H1 (cell line): ENCODE measurements around the gene SPANXA2. TPM values are rescaled to one million over a fixed set of nuclear protein-coding genes. Genes with fewer than 3 reads are reported as not detected.

Experiments
- CTCF ChIA-PET: fragments of 300-600 bp; sonication (Branson Sonifier 250); formaldehyde crosslinking; loops from one replicate; lab custom pipeline; 2021; ENCODE audit not compliant: partially characterized antibody; lab: Charles Lee
- POLR2A ChIA-PET: fragments of 300-600 bp; sonication (Branson Sonifier 250); formaldehyde crosslinking; loops from one replicate; lab custom pipeline; 2021; ENCODE audit warnings: inconsistent platforms; ENCODE audit not compliant: partially characterized antibody; lab: Charles Lee
- DNase-seq, 2 experiments: peaks; one replicate each; pipeline versions ENCODE4 v3.0.0 to v3.0.0-alpha.2; 2010 to 2022; ENCODE audit warnings: low spot score in 2 of 2, low read depth in 1 of 2, mixed read lengths in 1 of 2
- FAIRE-seq: peaks from 2 replicates; lab custom pipeline; 2011; peaks lifted over from hg19 to GRCh38; lab: Jason Lieb, UNC
- H2AFZ ChIP-seq: 2 replicates; pipeline ENCODE4 v1.8.1; 2012; ENCODE audit warnings: low read length, inconsistent platforms
- H2AK5ac ChIP-seq: 2 replicates; pipeline ENCODE4 v1.6.1; 2013; ENCODE audit warnings: low read depth, low read length
- H2BK120ac ChIP-seq: replicated peaks from 2 replicates; pipeline ENCODE3; 2013; ENCODE audit warnings: low read depth, low read length, inconsistent platforms
- H2BK12ac ChIP-seq: 2 replicates; pipeline ENCODE4 v1.6.1; 2013; ENCODE audit warnings: low read depth, low read length
- H2BK15ac ChIP-seq: 2 replicates; pipeline ENCODE4 v1.6.1; 2013; ENCODE audit warnings: low read length
- H2BK20ac ChIP-seq: 2 replicates; pipeline ENCODE4 v1.6.1; 2013; ENCODE audit warnings: low read length
- H2BK5ac ChIP-seq: 2 replicates; pipeline ENCODE4 v1.6.1; 2013; ENCODE audit warnings: low read depth, low read length
- H3K14ac ChIP-seq: 2 replicates; pipeline ENCODE4 v1.6.1; 2013; ENCODE audit warnings: inconsistent platforms; ENCODE audit not compliant: insufficient read length
- H3K18ac ChIP-seq: 2 replicates; pipeline ENCODE4 v1.6.1; 2013; ENCODE audit warnings: low read length; ENCODE audit errors: extremely low read depth
- H3K23ac ChIP-seq: 2 replicates; pipeline ENCODE4 v1.6.1; 2013; ENCODE audit warnings: inconsistent platforms; ENCODE audit not compliant: insufficient read length
- H3K23me2 ChIP-seq: 2 replicates; pipeline ENCODE4 v1.6.1; 2013; ENCODE audit warnings: low read depth, low read length
- H3K27ac ChIP-seq: 2 replicates; pipeline ENCODE4 v1.6.1; 2011; ENCODE audit warnings: low read depth, low read length, inconsistent platforms
- H3K27me3 ChIP-seq, 4 experiments: replicated peaks in 1 of 4; 1 replicate in 1 of 4; 2 replicates in 3 of 4; pipeline versions ENCODE4 v1.6.1 to v1.8.1; 2011 to 2013; ENCODE audit warnings: low read length in 3 of 4, mild to moderate bottlenecking in 3 of 4, inconsistent platforms in 2 of 4, mixed read lengths in 2 of 4, moderate library complexity in 1 of 4; ENCODE audit not compliant: control insufficient read depth in 3 of 4, insufficient read depth in 3 of 4; ENCODE audit errors: extremely low read depth in 1 of 4
- H3K36me3 ChIP-seq, 4 experiments: 2 replicates each; pipeline versions ENCODE4 v1.6.1 to v1.8.1; 2011 to 2013; ENCODE audit warnings: mild to moderate bottlenecking in 4 of 4, low read length in 3 of 4, moderate library complexity in 2 of 4, control low read depth in 1 of 4, inconsistent platforms in 1 of 4; ENCODE audit not compliant: insufficient read depth in 4 of 4, control insufficient read depth in 2 of 4
- H3K4ac ChIP-seq: replicated peaks from 2 replicates; pipeline ENCODE3; 2013; ENCODE audit warnings: low read length, low read depth, mixed read lengths, inconsistent platforms; ENCODE audit not compliant: insufficient read length
- H3K4me1 ChIP-seq, 4 experiments: replicated peaks in 1 of 4; 1 replicate in 1 of 4; 2 replicates in 3 of 4; pipeline versions ENCODE4 v1.6.1 to v1.8.1; 2011 to 2013; ENCODE audit warnings: low read length in 3 of 4, inconsistent platforms in 2 of 4, mixed read lengths in 1 of 4; ENCODE audit not compliant: insufficient read depth in 4 of 4, control insufficient read depth in 3 of 4
- H3K4me2 ChIP-seq, 2 experiments: 2 replicates each; pipeline versions ENCODE4 v1.6.1 to v1.8.1; 2011 to 2013; ENCODE audit warnings: low read depth in 2 of 2, low read length in 2 of 2, control low read depth in 1 of 2, inconsistent platforms in 1 of 2, mild to moderate bottlenecking in 1 of 2; ENCODE audit not compliant: insufficient read depth in 1 of 2
- H3K4me3 ChIP-seq, 4 experiments: fragments of 200-600, 300-600 bp in 1 of 4; sonication (generic), shearing (Covaris generic), sonication (Bioruptor Twin) in 1 of 4; 2 replicates each; pipeline versions ENCODE4 v1.5.1 to v1.8.1; 2011 to 2016; ENCODE audit warnings: low read length in 4 of 4, low read depth in 3 of 4, control low read depth in 2 of 4, inconsistent platforms in 2 of 4, mild to moderate bottlenecking in 2 of 4, mixed read lengths in 1 of 4, moderate library complexity in 1 of 4; ENCODE audit not compliant: insufficient read depth in 2 of 4; ENCODE audit errors: extremely low read depth in 1 of 4
- H3K56ac ChIP-seq: replicated peaks from 2 replicates; pipeline ENCODE3; 2013; ENCODE audit warnings: low read depth, mild to moderate bottlenecking, mixed read lengths, low read length, inconsistent platforms; ENCODE audit not compliant: insufficient read length
- H3K79me1 ChIP-seq: 2 replicates; pipeline ENCODE4 v1.6.1; 2013; ENCODE audit warnings: low read depth, low read length, control low read depth
- H3K79me2 ChIP-seq, 2 experiments: 2 replicates each; pipeline versions ENCODE4 v1.6.1 to v1.8.1; 2012 to 2013; ENCODE audit warnings: low read length in 2 of 2, mild to moderate bottlenecking in 2 of 2, inconsistent platforms in 1 of 2; ENCODE audit not compliant: insufficient read depth in 2 of 2, control insufficient read depth in 1 of 2
- H3K9ac ChIP-seq, 4 experiments: replicated peaks in 1 of 4; 1 replicate in 1 of 4; 2 replicates in 3 of 4; pipeline versions ENCODE4 v1.6.1 to v1.8.1; 2011 to 2013; ENCODE audit warnings: low read depth in 3 of 4, low read length in 3 of 4, control low read depth in 2 of 4, mild to moderate bottlenecking in 2 of 4, moderate library complexity in 2 of 4, inconsistent platforms in 1 of 4; ENCODE audit errors: extremely low read depth in 1 of 4
- H3K9me3 ChIP-seq, 2 experiments: 2 replicates each; pipeline versions ENCODE4 v1.6.1 to v1.8.1; 2012 to 2013; ENCODE audit warnings: mild to moderate bottlenecking in 2 of 2, moderate library complexity in 2 of 2, control low read depth in 1 of 2, inconsistent platforms in 1 of 2, low read depth in 1 of 2, low read length in 1 of 2, mixed read lengths in 1 of 2; ENCODE audit not compliant: insufficient read depth in 2 of 2
- H4K20me1 ChIP-seq, 2 experiments: replicated peaks in 1 of 2; 2 replicates each; pipeline versions ENCODE3 to v1.8.1; 2011 to 2013; ENCODE audit warnings: inconsistent platforms in 2 of 2, low read length in 2 of 2, mild to moderate bottlenecking in 1 of 2; ENCODE audit not compliant: insufficient read depth in 2 of 2, control insufficient read depth in 1 of 2
- H4K5ac ChIP-seq: 2 replicates; pipeline ENCODE4 v1.6.1; 2013; ENCODE audit warnings: low read length, low read depth, mixed read lengths, inconsistent platforms; ENCODE audit not compliant: insufficient read length
- H4K8ac ChIP-seq: 2 replicates; pipeline ENCODE4 v1.8.0; 2013; ENCODE audit warnings: mild to moderate bottlenecking, moderate library complexity, low read length, inconsistent platforms; ENCODE audit not compliant: insufficient read depth; ENCODE audit errors: extremely low read depth
- H4K91ac ChIP-seq: replicated peaks from 2 replicates; pipeline ENCODE3; 2013; ENCODE audit warnings: low read length, mixed read lengths, inconsistent platforms; ENCODE audit not compliant: insufficient read length
- BACH1 ChIP-seq: IDR thresholded peaks from 2 replicates; pipeline ENCODE4 v1.6.1; 2012; ENCODE audit warnings: low read length, improper control_type of control experiment
- CHD1 ChIP-seq: IDR thresholded peaks from 2 replicates; pipeline ENCODE4 v1.6.1; 2012; ENCODE audit warnings: low read depth, low read length, improper control_type of control experiment
- CTBP2 ChIP-seq: IDR thresholded peaks from 2 replicates; pipeline ENCODE4 v1.7.0; 2011; ENCODE audit warnings: borderline replicate concordance, mild to moderate bottlenecking, moderate library complexity, mixed read lengths, low read length; ENCODE audit not compliant: insufficient read depth, insufficient read length
- EP300 ChIP-seq, 2 experiments: IDR thresholded peaks; 1 replicate in 1 of 2; 2 replicates in 1 of 2; pipeline ENCODE4 v1.6.1; 2011 to 2012; ENCODE audit warnings: low read depth in 2 of 2, low read length in 2 of 2, mild to moderate bottlenecking in 2 of 2, borderline replicate concordance in 1 of 2, inconsistent platforms in 1 of 2, moderate library complexity in 1 of 2
- EZH2 ChIP-seq: fragments of 200-600 bp; sonication (generic); IDR thresholded peaks from 2 replicates; pipeline ENCODE4 v1.7.1; 2012; ENCODE audit warnings: low read depth, mild to moderate bottlenecking, moderate library complexity, low read length, inconsistent platforms; ENCODE audit not compliant: severe bottlenecking
- HDAC6 ChIP-seq: IDR thresholded peaks from one replicate; pipeline ENCODE4 v1.7.1; 2012; ENCODE audit warnings: low read depth, mild to moderate bottlenecking, inconsistent platforms, low read length, moderate library complexity
- KDM1A ChIP-seq: fragments of 200-600, 300-600 bp; sonication (generic); IDR thresholded peaks from 2 replicates; pipeline ENCODE4 v1.7.1; 2016; ENCODE audit warnings: mild to moderate bottlenecking, low read length, borderline replicate concordance
- KDM4A ChIP-seq: IDR thresholded peaks from one replicate; pipeline ENCODE4 v1.7.1; 2012; ENCODE audit warnings: low read depth, mild to moderate bottlenecking, moderate library complexity, low read length, inconsistent platforms; ENCODE audit not compliant: severe bottlenecking
- NANOG ChIP-seq: IDR thresholded peaks from 2 replicates; pipeline ENCODE4 v1.6.1; 2011; ENCODE audit warnings: low read length, low read depth, mild to moderate bottlenecking, inconsistent platforms; ENCODE audit not compliant: insufficient read depth, poor library complexity, severe bottlenecking
- POLR2A ChIP-seq, 2 experiments: IDR thresholded peaks; 1 replicate in 1 of 2; 2 replicates in 1 of 2; pipeline ENCODE4 v1.6.1; 2011; ENCODE audit warnings: low read depth in 2 of 2, low read length in 2 of 2, mild to moderate bottlenecking in 2 of 2; ENCODE audit errors: control extremely low read depth in 1 of 2
- SAP30 ChIP-seq: fragments of 300-600 bp; sonication (generic); IDR thresholded peaks from 2 replicates; pipeline ENCODE4 v1.7.1; 2012; ENCODE audit warnings: low read length, moderate library complexity, mild to moderate bottlenecking, inconsistent platforms; ENCODE audit not compliant: insufficient read depth, insufficient replicate concordance
- SIN3A ChIP-seq, 2 experiments: IDR thresholded peaks in 1 of 2; conservative IDR thresholded peaks in 1 of 2; 2 replicates each; pipeline ENCODE4 v1.6.1; 2011 to 2012; ENCODE audit warnings: low read length in 2 of 2, improper control_type of control experiment in 1 of 2, low read depth in 1 of 2, mild to moderate bottlenecking in 1 of 2
- SIRT6 ChIP-seq: IDR thresholded peaks from one replicate; pipeline ENCODE4 v1.7.1; 2012; ENCODE audit warnings: low read length, inconsistent platforms
- SP4 ChIP-seq: IDR thresholded peaks from 2 replicates; pipeline ENCODE4 v1.6.1; 2012; ENCODE audit warnings: low read length, inconsistent platforms
- ZNF274 ChIP-seq: IDR thresholded peaks from 2 replicates; pipeline ENCODE4 v1.7.0; 2012; ENCODE audit warnings: low read length, borderline replicate concordance; ENCODE audit errors: extremely low read depth
- WGBS, 2 experiments: shearing (Covaris generic) in 1 of 2; methylation state at CpG; one replicate each; pipeline versions ENCODE4 v1.1.6 to v1.1.7; 2013 to 2015; ENCODE audit warnings: low lambda C conversion rate in 2 of 2, mixed read lengths in 2 of 2, inconsistent platforms in 1 of 2, low coverage in 1 of 2, missing lambda C conversion rate in 1 of 2; ENCODE audit not compliant: insufficient replicate concordance in 2 of 2, insufficient coverage in 1 of 2, insufficient read length in 1 of 2; ENCODE audit errors: extremely low coverage in 1 of 2, missing lambda C conversion rate in 1 of 2; 5-methylcytosine and 5-hydroxymethylcytosine counted together
- polyA plus RNA-seq, 7 experiments: library from polyadenylated mRNA; depleted of rRNA in 3 of 7; stranded (reverse) in 5 of 7; unstranded in 2 of 7; fragments of >200 nt in 5 of 7; fragments of 200-250 nt in 2 of 7; gene quantifications; 1 replicate in 5 of 7; 2 replicates in 1 of 7; 4 replicates in 1 of 7; pipeline versions ENCODE4 v1.2.1 to v1.2.3, GENCODE V29; 2011 to 2013; ENCODE audit warnings: missing spikeins in 2 of 7, mixed read lengths in 2 of 7
- total RNA-seq: library from RNA; stranded (reverse); fragmentation: NEBNext Ultra II Directional; extraction: Animal tissue kit (Norgen Biotek cat#: 25700); gene quantifications from 2 replicates; pipeline ENCODE4 v1.2.1, GENCODE V29; 2021

The SPANXA2 gene
- total and polyA plus RNA-seq, 2 of the 8 experiments (the other 6 are each of a cell fraction or from before 2014, with no cell fraction given): not detected

- POLR2A ChIA-PET: no interaction called here
- no peak for TF ChIP-seq SP4
- no peak for TF ChIP-seq BACH1
- TF ChIP-seq KDM1A: no peak
- no peak for TF ChIP-seq EP300 (IDR thresholded peaks at IDR 0.05; ENCODE audit: borderline replicate concordance in 1 of 2, low read depth in 2 of 2, low read length in 2 of 2)
- TF ChIP-seq CHD1: no peak
- no peak for TF ChIP-seq NANOG
- no peak for TF ChIP-seq SAP30
- TF ChIP-seq EZH2: no peak
- no peak for TF ChIP-seq CTBP2
- TF ChIP-seq ZNF274: no peak
- no peak for TF ChIP-seq KDM4A
- no peak for TF ChIP-seq POLR2A (IDR thresholded peaks at IDR 0.05; ENCODE audit: control extremely low read depth in 1 of 2, low read depth in 2 of 2, low read length in 2 of 2)
- TF ChIP-seq SIRT6: no peak
- TF ChIP-seq SIN3A (conservative IDR thresholded peaks at IDR 0.05 in 1 of 2, IDR thresholded peaks at IDR 0.05 in 1 of 2; ENCODE audit: low read depth in 1 of 2, low read length in 2 of 2): no peak
- no peak for TF ChIP-seq HDAC6
These were observed 29.8 kb downstream of the SPANXA2 start for GRCh38 chrX:141619336-141619735.

More at GRCh38 chrX:141619336-141619735, 29.8 kb downstream of the SPANXA2 start:
- no peaks in the 10 kb centered on the region for H3K9me3 ChIP-seq
- no peak overlapping the region for H2AK5ac ChIP-seq
- H3K79me1 ChIP-seq: no peaks in the 10 kb centered on the region
- H4K91ac ChIP-seq: no peak overlapping the region
- no peak overlapping the region for H4K5ac ChIP-seq
- no peak overlapping the region for H4K8ac ChIP-seq
- no peak overlapping the region for H3K4ac ChIP-seq
- H2BK5ac ChIP-seq: no peak overlapping the region
- H4K20me1 ChIP-seq: no peaks in the 10 kb centered on the region
- H3K23ac ChIP-seq: no peak overlapping the region
- no peak overlapping the region for H3K9ac ChIP-seq
- no peak overlapping the region for H2AFZ ChIP-seq
- no peaks in the 10 kb centered on the region for H3K79me2 ChIP-seq
- no peak overlapping the region for H3K56ac ChIP-seq
- no peak overlapping the region for H3K27ac ChIP-seq
- no peak overlapping the region for H2BK15ac ChIP-seq
- H2BK120ac ChIP-seq: no peak overlapping the region
- no peak overlapping the region for H3K4me2 ChIP-seq
- no peaks in the 10 kb centered on the region for H3K27me3 ChIP-seq
- H3K4me1 ChIP-seq: no peaks in the 10 kb centered on the region
- H3K23me2 ChIP-seq: no peaks in the 10 kb centered on the region
- no peaks in the 10 kb centered on the region for H3K36me3 ChIP-seq
- H2BK12ac ChIP-seq: no peak overlapping the region
- no peak overlapping the region for H3K18ac ChIP-seq
- no peak overlapping the region for H2BK20ac ChIP-seq
- no peak for DNase-seq
- H3K14ac ChIP-seq: no peak overlapping the region
- CTCF ChIA-PET: no interaction called here
- no peak overlapping the region for H3K4me3 ChIP-seq
- 81% methylated on average over 2 of the region's 2 CpGs; no CpG with 5 or more reads in 1 of the 2 experiments for WGBS, 2 experiments
- no peak for FAIRE-seq
